Cortex of kidney (tissue), 1 donor: ENCODE data around the gene CIAO2B.

ENCODE experiments used
- DNase-seq: peaks from one replicate; lab custom pipeline; 2025; lab: John Stamatoyannopoulos, UW

Gene CIAO2B

DNA sequence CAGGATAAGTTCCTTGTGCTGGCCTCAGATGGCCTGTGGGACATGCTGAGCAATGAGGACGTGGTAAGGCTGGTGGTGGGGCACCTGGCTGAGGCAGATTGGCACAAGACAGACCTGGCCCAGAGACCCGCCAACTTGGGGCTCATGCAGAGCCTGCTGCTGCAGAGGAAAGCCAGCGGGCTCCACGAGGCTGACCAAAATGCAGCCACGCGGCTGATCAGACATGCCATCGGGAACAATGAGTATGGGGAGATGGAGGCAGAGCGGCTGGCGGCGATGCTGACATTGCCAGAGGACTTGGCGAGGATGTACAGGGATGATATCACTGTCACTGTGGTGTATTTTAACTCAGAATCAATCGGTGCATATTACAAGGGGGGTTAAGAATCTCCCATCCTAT is 48.7 kb downstream of the CIAO2B start:
- DNase-seq, result no peak

DNA sequence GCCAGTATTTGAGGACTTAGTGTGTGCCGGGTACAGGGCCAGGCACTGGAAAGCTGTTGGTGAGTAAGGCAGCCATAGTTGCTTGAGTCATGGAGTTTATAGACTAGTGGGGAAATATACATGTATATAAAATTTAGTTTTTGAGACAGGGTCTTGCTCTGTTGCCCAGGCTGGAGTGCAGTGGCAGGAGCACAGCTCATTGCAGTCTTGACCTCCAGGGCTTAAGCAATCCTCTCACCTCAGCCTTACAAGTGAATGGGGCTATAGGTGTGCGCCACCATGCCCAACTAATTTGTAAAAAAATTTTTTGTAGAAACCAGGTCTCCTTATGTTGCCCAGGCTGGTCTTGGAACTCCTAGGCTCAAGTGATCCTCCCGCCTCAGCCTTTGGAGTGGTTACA is 51.5 kb downstream of the CIAO2B start:
- no peak for DNase-seq
